ENCODE results near the gene PRKAB1. TPM values are rescaled to one million over a fixed set of nuclear protein-coding genes. Genes with fewer than 3 reads are reported as not detected.

Gene PRKAB1
- total and polyA plus RNA-seq, 9 of the 15 experiments (the other 6 are each of a cell fraction or from before 2014, with no cell fraction given) = 32.6 to 94.2 (median 63.8) TPM

DNA sequence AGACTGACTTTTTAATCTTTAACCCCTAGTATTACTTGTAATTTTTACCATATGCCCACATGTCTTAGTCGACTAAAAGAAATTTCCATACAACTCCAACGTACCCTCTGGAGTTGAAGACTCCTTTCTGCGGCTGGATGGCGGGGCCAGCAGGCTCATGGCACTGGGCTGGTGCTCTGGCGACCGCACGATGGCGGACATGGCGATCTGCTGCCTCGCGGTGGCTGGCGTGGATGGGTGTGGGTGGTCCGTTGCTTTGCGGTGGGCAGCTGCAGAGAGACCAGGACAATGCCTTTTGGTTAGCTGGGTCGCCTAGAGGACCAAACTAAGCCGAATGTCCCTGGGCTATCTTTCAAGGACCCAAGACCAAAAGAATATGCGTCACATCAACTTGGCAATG lies 50.2 kb downstream of the PRKAB1 start (continued):
- TF ChIP-seq JUN (IDR thresholded peaks at IDR 0.05; ENCODE audit: borderline replicate concordance, low read depth, low read length) (no peak), JUN (CRISPR knock-in tag; IDR thresholded peaks at IDR 0.05; ENCODE audit: borderline replicate concordance) (no peak), SREBF2 (CRISPR knock-in tag; IDR thresholded peaks at IDR 0.05) (no peak), ZNF408 (CRISPR knock-in tag; IDR thresholded peaks at IDR 0.05; ENCODE audit: low read depth) (no peak), ZNF695 (CRISPR knock-in tag; IDR thresholded peaks at IDR 0.05) (no peak)

DNA sequence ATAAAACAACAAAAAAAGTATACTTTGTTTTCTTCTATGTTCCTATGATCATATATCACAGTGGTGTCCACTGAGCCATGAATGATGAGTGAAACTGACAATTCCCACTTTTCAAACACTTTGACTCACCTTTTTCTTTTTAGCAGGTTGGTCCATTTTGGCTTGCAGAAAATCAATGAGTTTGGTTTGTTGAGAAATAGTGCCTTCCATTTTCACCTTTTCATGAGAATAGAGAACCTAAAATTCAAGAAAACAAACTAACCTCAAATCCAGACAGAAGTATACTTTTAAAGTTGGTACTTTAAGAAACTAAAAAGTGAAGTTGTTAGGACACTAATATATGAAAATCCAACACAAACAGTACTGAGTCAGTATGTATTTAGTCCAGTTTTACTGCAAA lies 52.4 kb downstream of the PRKAB1 start:
- H3K27ac ChIP-seq (ENCODE audit: extremely low read depth, low read depth, low read length) = no peak overlapping the region
- no peaks in the 10 kb centered on the region for H3K27me3 ChIP-seq (ENCODE audit: control insufficient read depth in 2 of 2, insufficient read depth in 2 of 2, low read length in 2 of 2)
- no peaks in the 10 kb centered on the region for H3K9me3 ChIP-seq (replicated peaks; ENCODE audit: control insufficient read depth, insufficient read depth, low read depth, low read length)
- H2AFZ ChIP-seq (ENCODE audit: low read depth, low read length) = no peak overlapping the region
- ATAC-seq (no peak), DNase-seq (ENCODE audit: extremely low read depth in 1 of 4, low spot score in 3 of 4) (no peak), FAIRE-seq (no peak)
- H3K4me1 ChIP-seq (replicated peaks in 1 of 2; ENCODE audit: control insufficient read depth in 2 of 2, insufficient read depth in 2 of 2, low read length in 2 of 2) = 0 out of 5 replicates have a peak, but pooled peaks cover 0 to 2% of the 10 kb centered on the region in 2 experiments
- CTCF ChIA-PET (ENCODE audit: low intra/inter-chr PET ratio) = interaction anchor here (0.9 kb wide), 1 partner anchor 366 kb away, joined by 4 read pairs; no protein-coding TSS in a partner anchor
- intact Hi-C loops (cut with micrococcal nuclease) = no loop called here
- no peaks in the 10 kb centered on the region for H3K9me1 ChIP-seq (ENCODE audit: control insufficient read depth, insufficient read depth, low read length)
- in situ Hi-C loops (cut with MboI) = no loop called here
- H4K20me1 ChIP-seq (replicated peaks; ENCODE audit: control insufficient read depth, insufficient read depth, low read length) = no peaks in the 10 kb centered on the region
- H3K4me3 ChIP-seq = no peak overlapping the region
- H3K79me2 ChIP-seq (ENCODE audit: control insufficient read depth, insufficient read depth, low read length) = no peaks in the 10 kb centered on the region
- no TSS peak for BruUV-seq (replicated peaks)
- H3K9ac ChIP-seq (ENCODE audit: insufficient read depth in 1 of 2, low read depth in 2 of 2, low read length in 2 of 2) = no peak overlapping the region
- POLR2A ChIA-PET = no interaction called here
- H3K36me3 ChIP-seq (ENCODE audit: control insufficient read depth, insufficient read depth, low read length) = peaks cover 51% of the 10 kb centered on the region
- no peak overlapping the region for H3K4me2 ChIP-seq (ENCODE audit: insufficient read depth, low read length)
- TF ChIP-seq ZNF140 (CRISPR knock-in tag; IDR thresholded peaks at IDR 0.05) (no peak), YBX1 (IDR thresholded peaks at IDR 0.05) (no peak), ZNF644 (tag; IDR thresholded peaks at IDR 0.05; ENCODE audit: low read depth) (no peak), FIP1L1 (IDR thresholded peaks at IDR 0.05; ENCODE audit: low read depth, low read length, poor library complexity, severe bottlenecking) (no peak), RBM15 (IDR thresholded peaks at IDR 0.05; ENCODE audit: insufficient read depth, low read length) (no peak), CBX5 (IDR thresholded peaks at IDR 0.05; ENCODE audit: borderline replicate concordance, low read depth) (no peak), NCOA2 (IDR thresholded peaks at IDR 0.05; ENCODE audit: partially characterized antibody in 2 of 2) (no peak), JUND (IDR thresholded peaks at IDR 0.05; ENCODE audit: borderline replicate concordance, low read depth, low read length) (no peak), JUND (tag; IDR thresholded peaks at IDR 0.05; ENCODE audit: borderline replicate concordance, low read depth, low read length) (no peak)
- TF ChIP-seq, protein P1, sequence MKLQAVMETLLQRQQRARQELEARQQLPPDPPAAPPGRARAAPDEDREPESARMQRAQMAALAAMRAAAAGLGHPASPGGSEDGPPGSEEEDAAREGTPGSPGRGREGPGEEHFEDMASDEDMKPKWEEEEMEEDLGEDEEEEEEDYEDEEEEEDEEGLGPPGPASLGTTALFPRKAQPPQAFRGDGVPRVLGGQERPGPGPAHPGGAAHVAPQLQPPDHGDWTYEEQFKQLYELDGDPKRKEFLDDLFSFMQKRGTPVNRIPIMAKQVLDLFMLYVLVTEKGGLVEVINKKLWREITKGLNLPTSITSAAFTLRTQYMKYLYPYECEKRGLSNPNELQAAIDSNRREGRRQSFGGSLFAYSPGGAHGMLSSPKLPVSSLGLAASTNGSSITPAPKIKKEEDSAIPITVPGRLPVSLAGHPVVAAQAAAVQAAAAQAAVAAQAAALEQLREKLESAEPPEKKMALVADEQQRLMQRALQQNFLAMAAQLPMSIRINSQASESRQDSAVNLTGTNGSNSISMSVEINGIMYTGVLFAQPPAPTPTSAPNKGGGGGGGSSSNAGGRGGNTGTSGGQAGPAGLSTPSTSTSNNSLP (IDR thresholded peaks at IDR 0.05; ENCODE audit: borderline replicate concordance, low read depth, low read length) = no peak
- TF ChIP-seq, protein P2, sequence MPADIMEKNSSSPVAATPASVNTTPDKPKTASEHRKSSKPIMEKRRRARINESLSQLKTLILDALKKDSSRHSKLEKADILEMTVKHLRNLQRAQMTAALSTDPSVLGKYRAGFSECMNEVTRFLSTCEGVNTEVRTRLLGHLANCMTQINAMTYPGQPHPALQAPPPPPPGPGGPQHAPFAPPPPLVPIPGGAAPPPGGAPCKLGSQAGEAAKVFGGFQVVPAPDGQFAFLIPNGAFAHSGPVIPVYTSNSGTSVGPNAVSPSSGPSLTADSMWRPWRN (IDR thresholded peaks at IDR 0.05; ENCODE audit: low read depth) = no peak
- TF ChIP-seq, protein P3, sequence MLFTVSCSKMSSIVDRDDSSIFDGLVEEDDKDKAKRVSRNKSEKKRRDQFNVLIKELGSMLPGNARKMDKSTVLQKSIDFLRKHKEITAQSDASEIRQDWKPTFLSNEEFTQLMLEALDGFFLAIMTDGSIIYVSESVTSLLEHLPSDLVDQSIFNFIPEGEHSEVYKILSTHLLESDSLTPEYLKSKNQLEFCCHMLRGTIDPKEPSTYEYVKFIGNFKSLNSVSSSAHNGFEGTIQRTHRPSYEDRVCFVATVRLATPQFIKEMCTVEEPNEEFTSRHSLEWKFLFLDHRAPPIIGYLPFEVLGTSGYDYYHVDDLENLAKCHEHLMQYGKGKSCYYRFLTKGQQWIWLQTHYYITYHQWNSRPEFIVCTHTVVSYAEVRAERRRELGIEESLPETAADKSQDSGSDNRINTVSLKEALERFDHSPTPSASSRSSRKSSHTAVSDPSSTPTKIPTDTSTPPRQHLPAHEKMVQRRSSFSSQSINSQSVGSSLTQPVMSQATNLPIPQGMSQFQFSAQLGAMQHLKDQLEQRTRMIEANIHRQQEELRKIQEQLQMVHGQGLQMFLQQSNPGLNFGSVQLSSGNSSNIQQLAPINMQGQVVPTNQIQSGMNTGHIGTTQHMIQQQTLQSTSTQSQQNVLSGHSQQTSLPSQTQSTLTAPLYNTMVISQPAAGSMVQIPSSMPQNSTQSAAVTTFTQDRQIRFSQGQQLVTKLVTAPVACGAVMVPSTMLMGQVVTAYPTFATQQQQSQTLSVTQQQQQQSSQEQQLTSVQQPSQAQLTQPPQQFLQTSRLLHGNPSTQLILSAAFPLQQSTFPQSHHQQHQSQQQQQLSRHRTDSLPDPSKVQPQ (CRISPR knock-in tag; IDR thresholded peaks at IDR 0.05; ENCODE audit: borderline replicate concordance) = no peak

All from K562 (cell line).